Measurements from ENCODE around the gene TSHR.
"Not testable (repeated sequence)": the region's sequence is repeated elsewhere in the genome, so short reads cannot be mapped to it uniquely, and the experiment has no call there.

Gene TSHR

DNA sequence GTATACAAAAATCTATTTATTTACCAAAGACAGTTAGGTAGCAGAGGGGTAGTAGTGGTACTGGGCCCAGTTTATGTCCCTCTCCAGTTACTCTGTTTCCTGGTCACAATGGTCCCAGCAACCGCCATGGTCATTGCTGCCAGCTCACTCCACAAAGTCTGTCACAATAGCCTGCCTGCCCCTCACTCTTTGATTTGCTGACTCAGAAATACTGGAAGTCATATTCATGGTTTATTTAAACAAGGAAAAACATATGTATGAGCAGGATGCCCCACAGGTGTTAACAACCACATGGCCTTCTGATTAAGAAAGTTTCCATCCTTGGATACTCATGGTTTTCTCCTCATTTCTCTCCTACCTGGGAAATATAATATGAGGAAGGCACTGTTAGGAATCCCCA is 49.2 kb downstream of the TSHR start:
- no peak for DNase-seq

DNA sequence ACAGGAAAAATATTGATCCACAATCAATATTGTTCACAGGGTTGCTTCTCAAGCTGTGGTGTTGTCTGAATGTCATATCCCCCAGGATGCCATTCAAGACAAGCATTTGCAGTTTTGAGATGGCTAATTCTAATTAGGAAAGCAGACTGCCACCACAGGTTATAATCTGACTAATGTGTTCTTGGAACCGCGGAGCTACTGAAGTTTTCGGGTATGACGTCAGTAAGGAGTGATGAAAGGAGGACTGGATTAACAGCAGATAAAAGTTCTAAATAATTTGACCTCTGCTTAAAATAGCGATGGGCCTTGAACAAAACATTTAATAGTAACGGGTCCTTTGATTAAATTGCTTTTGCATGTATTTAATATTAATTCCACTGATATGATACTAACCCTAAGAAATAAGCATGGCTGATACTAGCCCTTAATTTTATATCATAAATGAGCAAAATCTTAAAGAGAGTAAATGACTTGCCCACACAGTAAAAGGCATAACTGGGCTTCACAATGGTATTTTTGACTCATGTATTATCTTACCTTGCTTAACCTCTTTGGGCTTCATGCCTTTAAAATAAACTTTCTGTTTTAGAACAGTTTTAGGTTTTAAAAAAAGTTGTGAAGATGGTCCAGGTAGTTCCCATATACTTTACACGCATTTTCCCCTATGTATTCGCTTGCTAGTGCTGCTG is 50.3 kb downstream of the TSHR start:
- no peak for DNase-seq

DNA sequence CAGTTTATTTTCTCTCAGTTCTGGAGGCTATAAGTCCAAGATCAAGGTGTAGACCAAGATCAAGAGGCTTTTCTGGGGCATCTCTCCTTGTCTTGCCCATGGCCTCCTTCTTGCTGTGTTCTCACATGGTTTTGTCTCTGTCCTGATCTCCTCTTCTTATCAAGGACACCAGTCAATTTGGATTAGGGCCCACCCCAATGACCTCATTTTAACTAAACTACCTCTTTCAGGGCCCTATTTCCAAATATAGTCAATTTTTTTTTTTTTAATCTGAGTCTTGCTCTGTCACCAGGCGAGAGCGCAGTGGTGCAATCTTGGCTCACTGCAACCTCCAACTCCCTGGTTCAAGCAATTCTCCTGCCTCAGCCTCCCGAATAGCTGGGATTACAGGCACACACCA is 50.8 kb downstream of the TSHR start:
- no peak for DNase-seq

DNA sequence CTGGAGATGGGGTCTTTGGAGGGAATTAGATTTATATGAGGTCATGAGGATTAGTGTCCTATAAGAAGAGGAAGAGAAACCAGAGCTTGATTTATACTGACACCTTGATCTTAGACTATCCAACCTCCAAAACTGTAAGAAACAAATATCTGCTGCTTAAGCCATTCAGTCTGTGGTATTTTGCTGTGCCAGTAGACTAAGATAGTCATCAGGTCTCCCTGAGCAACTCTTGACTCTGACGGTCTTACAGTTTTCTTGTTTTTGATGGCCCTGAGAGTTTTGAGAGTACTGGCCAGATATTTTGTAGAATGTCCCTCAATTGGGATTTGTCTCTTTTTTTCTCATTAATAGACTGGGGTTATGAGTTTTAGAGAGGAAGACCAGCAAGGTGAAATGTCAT is 51.7 kb downstream of the TSHR start:
- no peak for DNase-seq

GRCh38 chr14:81009346-81009745 is 53.9 kb downstream of the TSHR start:
- no peak for DNase-seq

GRCh38 chr14:81018251-81018650 is 62.8 kb downstream of the TSHR start:
- no peak for DNase-seq

DNA sequence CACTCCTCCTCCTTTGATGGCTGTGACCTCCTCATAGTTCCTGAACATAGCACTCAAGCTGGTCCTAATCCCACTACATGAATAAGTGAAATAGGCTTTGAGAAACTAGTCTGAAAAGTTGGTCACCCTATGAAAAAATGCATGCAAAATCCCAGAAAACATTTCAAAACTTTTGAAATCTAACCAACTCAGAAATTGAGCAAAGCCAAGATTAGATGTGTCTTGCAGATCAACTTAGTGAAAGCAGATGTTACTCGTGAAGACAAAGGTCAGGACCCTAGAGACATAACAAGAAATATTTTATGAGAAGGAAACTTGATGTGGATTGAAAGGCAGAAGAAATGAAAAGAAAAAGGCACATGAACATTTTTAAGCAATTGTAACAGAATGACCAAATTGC is 63.3 kb downstream of the TSHR start:
- DNase-seq: no peak

DNA sequence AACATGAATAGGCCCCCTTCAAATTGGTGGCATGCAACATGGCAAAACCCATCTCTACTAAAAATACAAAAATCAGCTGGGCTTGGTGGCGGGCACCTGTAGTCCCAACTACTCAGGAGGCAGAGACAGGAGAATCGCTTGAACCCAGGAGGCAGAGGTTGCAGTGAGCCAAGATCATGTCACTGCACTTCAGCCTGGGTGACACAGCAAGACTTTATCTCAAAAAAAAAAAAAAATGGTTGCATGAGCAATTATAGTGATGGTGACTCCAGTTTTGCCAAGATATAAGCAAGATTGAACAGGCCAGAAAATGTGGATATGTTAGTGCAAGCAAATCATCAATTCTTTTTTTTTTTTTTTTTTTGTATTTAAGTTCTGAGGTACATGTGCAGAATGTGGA is 63.7 kb downstream of the TSHR start:
- not testable (repeated sequence) for DNase-seq

DNA sequence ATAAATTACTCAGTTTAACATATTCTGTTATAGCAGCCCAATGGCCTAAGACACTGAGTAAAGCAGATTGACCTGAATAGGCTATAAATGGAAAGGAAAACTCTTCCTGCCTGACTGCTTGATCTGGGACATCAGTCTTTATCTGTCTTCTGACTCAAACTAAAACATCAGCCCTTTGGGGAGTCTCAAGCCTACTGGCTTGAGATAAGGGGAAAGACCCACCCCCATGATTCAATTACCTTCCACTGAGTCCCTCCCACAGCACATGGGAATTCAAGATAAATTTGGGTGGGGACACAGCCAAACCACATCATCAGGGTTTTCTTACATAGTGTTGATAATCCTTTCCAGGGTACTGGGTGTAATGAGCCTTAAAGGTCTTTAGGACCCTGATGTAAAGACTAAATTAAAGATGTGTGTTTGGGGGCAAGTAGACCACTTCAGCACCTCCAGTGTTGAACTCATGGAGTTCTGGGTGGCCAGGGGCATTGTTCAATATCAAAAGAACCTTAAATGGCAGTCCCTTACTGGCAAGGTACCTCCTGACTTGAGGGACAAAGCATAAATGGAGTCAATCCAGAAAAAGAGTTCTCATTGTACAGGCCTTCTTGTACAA is 67.8 kb downstream of the TSHR start:
- DNase-seq: no peak

GRCh38 chr14:81028461-81028860 is 73.0 kb downstream of the TSHR start:
- no peak for DNase-seq

GRCh38 chr14:81031488-81031887 is 76.1 kb downstream of the TSHR start:
- no peak for DNase-seq

DNA sequence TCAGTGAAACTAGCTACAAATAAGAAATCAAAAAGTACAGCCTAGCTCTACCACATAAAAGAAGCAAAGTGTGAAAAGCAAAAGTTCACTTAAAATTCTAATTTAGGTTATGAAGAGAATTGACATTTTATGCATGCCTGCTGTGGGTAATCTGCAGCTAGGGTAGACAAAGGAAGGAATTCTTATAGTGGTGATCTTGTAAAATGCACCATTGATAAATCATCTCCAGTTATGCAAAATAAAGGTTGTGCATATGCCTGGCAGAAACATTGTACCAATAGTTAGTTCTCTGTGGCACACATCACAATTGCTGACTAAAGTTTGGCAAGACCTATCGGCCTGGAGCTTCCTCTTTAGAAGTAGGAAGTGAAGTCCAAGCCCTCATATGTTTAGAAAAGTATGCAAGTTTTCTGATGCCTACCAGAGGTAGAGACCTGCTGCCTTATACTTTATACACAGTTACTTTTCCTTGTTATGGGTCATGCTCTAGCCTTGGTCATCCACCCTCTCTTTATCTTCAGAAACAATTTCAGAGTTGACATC is 78.3 kb downstream of the TSHR start:
- no peak for DNase-seq

DNA sequence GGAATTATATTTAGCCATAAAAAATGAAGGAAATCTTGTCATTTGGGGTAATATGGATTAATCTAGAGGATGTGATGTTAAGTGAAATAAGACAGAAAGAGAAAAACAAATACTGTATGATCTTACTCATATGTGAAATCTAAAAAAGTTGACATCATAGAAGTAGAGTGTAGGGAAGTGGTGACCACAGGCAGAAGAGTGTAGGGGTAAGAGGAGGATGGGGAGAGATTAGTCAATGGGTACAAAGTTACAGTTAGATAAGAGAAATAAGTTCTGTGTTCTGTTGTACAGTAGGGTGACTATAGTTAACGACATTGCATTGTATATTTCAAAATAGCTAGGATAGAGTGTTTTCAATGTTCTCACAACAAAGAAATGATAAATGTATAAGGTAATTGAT is 87.0 kb downstream of the TSHR start:
- no peak for DNase-seq

DNA sequence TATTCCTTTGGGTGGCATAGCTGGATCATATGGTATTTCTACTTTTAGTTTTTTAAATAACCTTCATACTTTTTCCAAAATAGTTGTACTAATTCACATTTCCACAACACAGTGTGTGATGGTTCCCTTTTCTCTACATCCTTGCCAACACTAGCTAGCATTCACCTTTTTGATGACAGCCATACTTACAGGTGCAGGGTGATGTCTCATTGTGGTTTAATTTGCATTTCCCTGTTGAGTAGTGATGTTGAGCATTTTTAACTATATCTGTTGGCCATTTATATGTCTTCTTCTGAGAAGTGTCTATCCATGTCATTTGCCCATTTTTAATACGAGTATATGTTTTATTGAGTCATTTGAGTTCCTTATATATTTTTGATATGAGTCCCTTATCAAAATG is 96.1 kb downstream of the TSHR start:
- no peak for DNase-seq

DNA sequence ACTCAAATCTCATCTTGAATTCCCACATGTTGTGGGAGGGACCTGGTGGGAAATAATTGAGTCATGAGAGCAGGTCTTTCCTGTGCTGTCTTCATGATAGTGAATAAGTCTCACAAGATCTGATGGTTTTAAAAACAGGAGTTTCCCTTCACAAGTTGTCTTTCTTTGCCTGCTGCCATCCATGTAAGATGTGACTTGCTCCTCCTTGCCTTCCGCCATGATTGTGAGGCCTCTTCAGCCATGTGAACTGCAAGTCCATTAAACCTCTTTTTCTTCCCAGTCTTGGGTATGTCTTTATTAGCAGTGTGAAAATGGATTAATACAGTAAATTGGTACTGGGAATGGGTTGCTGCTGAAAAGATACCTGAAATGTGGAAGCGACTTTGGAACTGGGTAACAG is 98.6 kb downstream of the TSHR start:
- DNase-seq: not testable (repeated sequence)

- no peak for DNase-seq
These were observed 100.5 kb downstream of the TSHR start for GRCh38 chr14:81055971-81056370.

DNA sequence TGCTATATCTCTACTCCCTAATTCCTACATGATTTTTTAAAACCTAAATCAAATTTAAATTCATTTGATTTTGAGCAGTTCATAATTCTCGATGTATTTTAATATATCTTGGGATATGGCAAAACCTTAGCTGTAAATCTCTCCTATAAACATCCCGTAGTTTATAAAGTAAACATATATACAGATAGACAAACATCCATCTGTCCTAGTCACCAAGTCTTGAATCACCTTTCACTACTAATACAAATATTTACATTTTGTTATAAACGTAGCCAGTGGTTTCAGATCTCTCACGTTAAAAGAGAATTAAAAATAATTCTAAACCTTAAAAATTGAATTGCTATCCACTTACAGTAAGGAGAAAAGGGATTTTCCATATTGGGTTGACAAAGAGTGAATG is 107.0 kb downstream of the TSHR start:
- DNase-seq: no peak

DNA sequence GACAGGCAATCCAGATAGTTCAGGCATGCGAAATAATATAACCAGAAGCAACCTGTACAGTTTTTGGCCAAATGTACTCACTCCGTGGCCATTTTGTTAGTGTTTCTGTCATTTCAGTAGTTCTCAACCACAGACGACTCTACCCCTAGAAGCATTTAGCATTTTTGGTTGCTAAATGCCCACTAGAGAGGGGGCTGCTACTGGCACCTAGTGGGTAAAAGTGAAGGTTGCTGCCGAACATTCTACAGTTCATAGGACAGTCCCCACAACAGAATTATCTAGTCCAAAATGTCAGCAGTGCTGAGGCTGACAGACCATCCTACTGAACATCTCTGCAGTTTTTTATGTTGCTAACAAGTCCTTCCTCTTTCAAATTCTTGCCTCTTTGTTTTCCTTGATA is 107.4 kb downstream of the TSHR start:
- DNase-seq: no peak

DNA sequence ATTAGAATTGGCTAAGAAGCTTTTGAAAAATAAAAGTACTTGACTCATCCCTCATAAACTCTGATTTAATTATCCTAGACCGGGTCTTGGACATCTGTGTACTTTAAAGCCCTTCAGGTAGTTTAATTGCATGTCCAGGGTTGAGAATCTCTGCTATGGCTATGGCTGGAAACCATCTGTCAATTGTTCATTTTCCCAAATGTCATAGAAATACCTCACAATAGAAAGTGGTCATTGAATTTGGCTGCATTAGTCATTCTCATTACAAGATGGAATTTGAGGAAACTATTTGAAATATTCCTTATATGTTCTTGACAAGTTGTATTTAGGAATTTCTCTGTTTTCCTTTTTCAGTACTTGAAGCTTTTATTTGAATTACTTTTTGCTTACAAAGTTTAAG is 111.3 kb downstream of the TSHR start:
- no peak for DNase-seq

DNA sequence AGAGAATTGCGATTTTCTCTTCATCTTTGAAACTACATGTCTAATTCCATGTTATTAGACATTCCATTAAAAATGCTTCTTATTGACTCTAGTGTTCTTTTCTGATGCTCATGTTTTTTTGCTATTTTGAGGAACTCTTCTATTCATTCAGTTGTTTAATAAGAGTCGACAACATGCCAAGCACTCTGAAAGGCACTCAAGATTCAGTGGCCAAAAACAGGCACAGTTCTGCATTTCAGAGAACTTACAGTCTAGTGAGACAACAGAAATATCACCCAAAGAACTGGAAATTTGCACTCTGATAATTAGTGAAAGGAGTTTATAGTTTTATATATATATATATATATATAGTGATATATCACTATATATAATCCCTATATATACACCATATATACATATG is 111.7 kb downstream of the TSHR start:
- DNase-seq: no peak

- DNase-seq: no peak
These were observed 112.9 kb downstream of the TSHR start for GRCh38 chr14:81068176-81068782.

GRCh38 chr14:81070511-81070910 is 115.1 kb downstream of the TSHR start:
- DNase-seq: no peak

- DNase-seq: no peak
These were observed 130.2 kb downstream of the TSHR start for GRCh38 chr14:81085596-81085995.

- no peak for DNase-seq
These were observed 131.8 kb downstream of the TSHR start for GRCh38 chr14:81087230-81087629.
